IMR-90 (cell line): ENCODE measurements around the gene NXN. TPM values are rescaled to one million over a fixed set of nuclear protein-coding genes. Genes with fewer than 3 reads are reported as not detected.

ENCODE experiments used
- ATAC-seq: fragments of 200-7000 bp; cut with Tn5 transposase; 2 replicates; pipeline ENCODE4 v1.9.1; 2020; ENCODE audit warnings: low read depth, mild to moderate bottlenecking, moderate library complexity
- BruUV-seq: library from RNA; stranded (reverse); fragments of 400-500 nt; replicated peaks from 2 replicates; lab custom pipeline; 2021; lab: Mats Ljungman, UMichigan
- CTCF ChIA-PET: fragments of 300-600 bp; formaldehyde crosslinking; extraction: SDS; loops from one replicate; lab custom pipeline; 2021; ENCODE audit warnings: antibody characterized with exemption; lab: Yijun Ruan, JAX
- POLR2A ChIA-PET: fragments of 300-600 bp; sonication (Branson Sonifier 250); formaldehyde crosslinking; loops from one replicate; lab custom pipeline; 2022; ENCODE audit warnings: antibody characterized with exemption; ENCODE audit not compliant: unreplicated experiment; lab: Charles Lee
- DNase-seq: peaks from one replicate; pipeline ENCODE4 v3.0.0; 2013
- H2AFZ ChIP-seq: replicated peaks from 2 replicates; pipeline ENCODE3; 2013; ENCODE audit warnings: low read length, mild to moderate bottlenecking; ENCODE audit not compliant: poor library complexity
- H2AK5ac ChIP-seq: 2 replicates; pipeline ENCODE4 v1.6.1; 2013; ENCODE audit warnings: low read depth, low read length, inconsistent platforms
- H2AK9ac ChIP-seq: replicated peaks from 2 replicates; pipeline ENCODE3; 2013; ENCODE audit warnings: mild to moderate bottlenecking, low read depth, low read length, moderate library complexity; ENCODE audit not compliant: poor library complexity
- H2BK120ac ChIP-seq: 2 replicates; pipeline ENCODE4 v1.6.1; 2013; ENCODE audit warnings: low read depth, low read length, inconsistent platforms
- H2BK15ac ChIP-seq: 3 replicates; pipeline ENCODE4 v1.6.1; 2013; ENCODE audit warnings: low read depth, low read length, inconsistent platforms
- H2BK20ac ChIP-seq: 2 replicates; pipeline ENCODE4 v1.6.1; 2013; ENCODE audit warnings: low read depth, mild to moderate bottlenecking, inconsistent platforms, low read length, moderate library complexity
- H2BK5ac ChIP-seq: 2 replicates; pipeline ENCODE4 v1.6.1; 2013; ENCODE audit warnings: mild to moderate bottlenecking, low read depth, low read length, inconsistent platforms; ENCODE audit not compliant: poor library complexity, severe bottlenecking
- H3K14ac ChIP-seq: replicated peaks from 2 replicates; pipeline ENCODE4 v1.6.1; 2013; ENCODE audit warnings: low read depth, low read length, inconsistent platforms
- H3K18ac ChIP-seq: 2 replicates; pipeline ENCODE4 v1.6.1; 2013; ENCODE audit warnings: low read depth, low read length, control low read depth
- H3K23ac ChIP-seq: 2 replicates; pipeline ENCODE4 v1.6.1; 2013; ENCODE audit warnings: low read depth, low read length, inconsistent platforms
- H3K27ac ChIP-seq: 2 replicates; pipeline ENCODE4 v1.5.1; 2013; ENCODE audit warnings: mild to moderate bottlenecking, control low read depth, low read length; ENCODE audit not compliant: insufficient read depth
- H3K27me3 ChIP-seq: 2 replicates; pipeline ENCODE4 v1.6.1; 2013; ENCODE audit warnings: low read length; ENCODE audit not compliant: control insufficient read depth, insufficient read depth
- H3K36me3 ChIP-seq: 2 replicates; pipeline ENCODE4 v1.6.1; 2013; ENCODE audit warnings: low read length, mixed read lengths; ENCODE audit not compliant: control insufficient read depth, insufficient read depth
- H3K4ac ChIP-seq: 2 replicates; pipeline ENCODE4 v1.6.1; 2013; ENCODE audit warnings: low read depth, low read length, inconsistent platforms
- H3K4me1 ChIP-seq: 2 replicates; pipeline ENCODE4 v1.6.1; 2013; ENCODE audit warnings: low read length, mixed read lengths; ENCODE audit not compliant: control insufficient read depth, insufficient read depth
- H3K4me2 ChIP-seq: 2 replicates; pipeline ENCODE4 v1.6.1; 2013; ENCODE audit warnings: low read depth, mild to moderate bottlenecking, control low read depth, low read length, moderate library complexity
- H3K4me3 ChIP-seq: 2 replicates; pipeline ENCODE4 v1.5.1; 2013; ENCODE audit warnings: low read depth, mild to moderate bottlenecking, control low read depth, low read length, moderate library complexity; ENCODE audit not compliant: insufficient read depth
- H3K56ac ChIP-seq: 2 replicates; pipeline ENCODE4 v1.6.1; 2013; ENCODE audit warnings: low read length, inconsistent platforms; ENCODE audit not compliant: insufficient read depth; ENCODE audit errors: extremely low read depth
- H3K79me1 ChIP-seq, 2 experiments: 2 replicates each; pipeline ENCODE4 v1.6.1; 2013; ENCODE audit warnings: low read length in 2 of 2, inconsistent platforms in 1 of 2, low read depth in 1 of 2
- H3K9ac ChIP-seq: 2 replicates; pipeline ENCODE4 v1.6.1; 2013; ENCODE audit warnings: low read depth, low read length, control low read depth
- H3K9me1 ChIP-seq: 2 replicates; pipeline ENCODE4 v1.6.1; 2013; ENCODE audit warnings: low read length, inconsistent platforms; ENCODE audit not compliant: insufficient read depth
- H3K9me3 ChIP-seq: 2 replicates; pipeline ENCODE4 v1.6.1; 2013; ENCODE audit warnings: low read length; ENCODE audit not compliant: control insufficient read depth, insufficient read depth
- H4K20me1 ChIP-seq: 2 replicates; pipeline ENCODE4 v1.6.1; 2013; ENCODE audit warnings: low read length, inconsistent platforms; ENCODE audit not compliant: insufficient read depth
- H4K5ac ChIP-seq: 2 replicates; pipeline ENCODE4 v1.6.1; 2013; ENCODE audit warnings: mild to moderate bottlenecking, low read depth, low read length, control low read depth
- H4K8ac ChIP-seq, 2 experiments: 2 replicates each; pipeline ENCODE4 v1.6.1; 2013; ENCODE audit warnings: low read depth in 2 of 2, low read length in 2 of 2, control low read depth in 1 of 2, inconsistent platforms in 1 of 2
- H4K91ac ChIP-seq: 2 replicates; pipeline ENCODE4 v1.6.1; 2013; ENCODE audit warnings: low read depth, low read length, inconsistent platforms; ENCODE audit not compliant: insufficient read depth
- BHLHE40 ChIP-seq: fragments of 150-350 bp; IDR thresholded peaks from 2 replicates; pipeline ENCODE4 v1.6.1; 2016; ENCODE audit warnings: mild to moderate bottlenecking, low read depth, low read length
- CEBPB ChIP-seq: IDR thresholded peaks from 2 replicates; pipeline ENCODE4 v1.6.1; 2012; ENCODE audit warnings: low read depth, low read length, improper control_type of control experiment
- CHD1 ChIP-seq: IDR thresholded peaks from 2 replicates; pipeline ENCODE4 v1.6.1; 2012; ENCODE audit warnings: low read depth, low read length, improper control_type of control experiment
- FOS ChIP-seq: fragments of 150-350 bp; IDR thresholded peaks from 2 replicates; pipeline ENCODE4 v1.6.1; 2016; ENCODE audit warnings: low read depth, low read length
- MAZ ChIP-seq: IDR thresholded peaks from 2 replicates; pipeline ENCODE4 v1.6.1; 2012; ENCODE audit warnings: low read depth, mild to moderate bottlenecking, low read length, improper control_type of control experiment, moderate library complexity, borderline replicate concordance
- MXI1 ChIP-seq: IDR thresholded peaks from 2 replicates; pipeline ENCODE4 v1.6.1; 2012; ENCODE audit warnings: low read depth, mild to moderate bottlenecking, low read length, moderate library complexity, borderline replicate concordance
- NFE2L2 ChIP-seq: fragments of 150-350 bp; IDR thresholded peaks from 2 replicates; pipeline ENCODE4 v1.6.1; 2016; ENCODE audit warnings: low read depth, mild to moderate bottlenecking, low read length
- POLR2A ChIP-seq: IDR thresholded peaks from 2 replicates; pipeline ENCODE4 v1.6.1; 2012; ENCODE audit warnings: mild to moderate bottlenecking, low read depth, low read length
- RAD21 ChIP-seq: IDR thresholded peaks from 2 replicates; pipeline ENCODE4 v1.6.1; 2012; ENCODE audit warnings: low read length, improper control_type of control experiment
- RCOR1 ChIP-seq: IDR thresholded peaks from 2 replicates; pipeline ENCODE4 v1.6.1; 2012; ENCODE audit warnings: mild to moderate bottlenecking, low read length, improper control_type of control experiment; ENCODE audit not compliant: insufficient replicate concordance
- RFX5 ChIP-seq: IDR thresholded peaks from 2 replicates; pipeline ENCODE4 v1.8.0; 2012; ENCODE audit warnings: low read depth, mild to moderate bottlenecking, low read length, moderate library complexity
- WGBS, 2 experiments: methylation state at CpG; one replicate each; pipeline versions ENCODE4 v1.1.5 to v1.1.7; 2013; ENCODE audit warnings: missing lambda C conversion rate in 2 of 2; ENCODE audit not compliant: insufficient read length in 1 of 2; ENCODE audit errors: extremely low coverage in 2 of 2; 5-methylcytosine and 5-hydroxymethylcytosine counted together
- dilution Hi-C: fragments of 300-500 bp; cut with HindIII; formaldehyde crosslinking; loops from one replicate; pipeline ENCODE4 v1.14.3; 2018; ENCODE audit warnings: low sequenced_read_pairs; ENCODE audit not compliant: unreplicated experiment
- in situ Hi-C: fragments of 300-500 bp; cut with MboI; formaldehyde crosslinking; loops from 3 replicates; pipeline ENCODE4 v1.14.3; 2019; ENCODE audit warnings: low sequenced_read_pairs, inconsistent platforms, mixed read lengths
- intact Hi-C: fragments of 100-400 bp; cut with micrococcal nuclease; formaldehyde crosslinking; loops from 2 replicates; pipeline ENCODE4 v1.10.0; 2022
- polyA plus RNA-seq, 3 experiments: library from polyadenylated mRNA; depleted of rRNA; stranded (reverse); fragments of >200 nt; gene quantifications; 2 replicates each; pipeline ENCODE4 v1.2.3, GENCODE V29; 2012; ENCODE audit warnings: low replicate concordance in 1 of 3
- total RNA-seq: library from RNA; depleted of rRNA; stranded (reverse); fragments of >200 nt; gene quantifications from 2 replicates; pipeline ENCODE4 v1.2.3, GENCODE V29; 2012
- TF ChIP-seq, protein P1 (sequence below): fragments of 150-350 bp; IDR thresholded peaks from 2 replicates; pipeline ENCODE4 v1.6.1; 2016; ENCODE audit warnings: low read depth, mild to moderate bottlenecking, low read length, moderate library complexity, borderline replicate concordance
- TF ChIP-seq, protein P2 (sequence below): fragments of 150-350 bp; IDR thresholded peaks from 2 replicates; pipeline ENCODE4 v1.6.1; 2017; ENCODE audit warnings: mild to moderate bottlenecking, antibody characterized with exemption, low read length, low read depth
- TF ChIP-seq, protein P3 (sequence below): conservative IDR thresholded peaks from 2 replicates; pipeline ENCODE4 v1.5.1; 2012; ENCODE audit warnings: mild to moderate bottlenecking, low read depth, low read length, improper control_type of control experiment

Gene NXN
- total and polyA plus RNA-seq, 2 of the 4 experiments (the other 2 are of a cell fraction): 52.5 to 116 TPM

DNA sequence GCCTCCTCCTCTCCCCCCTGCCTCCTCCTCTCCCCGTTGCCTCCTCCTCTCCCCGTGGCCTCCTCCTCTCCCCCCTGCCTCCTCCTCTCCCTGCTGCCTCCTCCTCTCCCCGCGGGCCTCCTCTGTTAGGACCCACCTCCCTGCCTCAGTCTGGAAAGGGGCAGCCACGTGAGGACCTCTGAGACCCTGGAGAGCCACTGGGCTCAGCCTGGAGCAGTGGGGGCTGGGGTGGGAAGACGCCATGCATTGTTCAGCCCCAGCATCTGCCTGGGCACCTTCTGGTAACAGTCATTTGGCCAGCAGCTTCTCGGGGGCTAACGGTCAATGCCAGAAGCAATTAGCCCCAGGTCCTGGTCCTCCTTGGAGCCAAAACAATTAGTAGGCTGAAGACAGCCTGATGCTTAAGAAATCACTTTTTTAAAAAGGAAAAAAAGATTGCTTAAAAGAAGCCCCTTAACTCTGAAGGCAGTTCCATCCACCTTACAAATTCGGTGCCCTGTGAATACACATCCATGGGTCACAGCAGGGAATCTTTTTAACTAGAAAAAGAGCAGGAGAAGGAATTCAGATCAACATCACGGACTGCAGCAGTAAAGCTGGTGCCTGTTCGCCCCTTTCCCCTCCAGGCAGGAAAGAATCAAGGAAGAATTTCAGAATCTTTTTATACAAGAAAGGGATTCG lies 29.8 kb downstream of the NXN start:
- dilution Hi-C loops (no loop called here), intact Hi-C loops (no loop called here), in situ Hi-C loops (no loop called here)
- Histone ChIP-seq H3K4me2 (no peak overlapping the region), H4K91ac (peak overlapping the region; percentile 88), H3K14ac (peak overlapping the region; percentile 80), H3K9ac (peak overlapping the region; percentile 49), H2AK5ac (peak overlapping the region; percentile 81), H3K36me3 (peaks cover 11% of the 10 kb centered on the region), H3K9me3 (no peaks in the 10 kb centered on the region), H2AFZ (peak overlapping the region; percentile 48), H3K9me1 (peaks cover 15% of the 10 kb centered on the region), H3K56ac (no peak overlapping the region), H3K27ac (peak overlapping the region; percentile 43), H3K4ac (peak overlapping the region; percentile 89), H3K4me1 (peaks cover 22% of the 10 kb centered on the region), H2AK9ac (no peak overlapping the region), H3K23ac (peak overlapping the region; percentile 86; the same call in 1 of the 2 replicates), H3K79me1 (peaks cover 19 to 57% of the 10 kb centered on the region in 2 experiments), H2BK120ac (peak overlapping the region; percentile 73), H2BK20ac (peak overlapping the region; percentile 68), H3K18ac (peak overlapping the region; percentile 88), H4K20me1 (peaks cover 31% of the 10 kb centered on the region), H2BK15ac (peak overlapping the region; percentile 75; the same call in 2 of the 3 replicates), H4K8ac (peak overlapping the region; percentile 71 to 76), H2BK5ac (peak overlapping the region; percentile 8), H4K5ac (peak overlapping the region; percentile 84), H3K4me3 (no peak overlapping the region), H3K27me3 (no peaks in the 10 kb centered on the region)
- POLR2A ChIA-PET: no interaction called here
- DNase-seq (no peak), ATAC-seq (no peak)
- no peak for TF ChIP-seq MAZ
- no peak for TF ChIP-seq MXI1
- no peak for TF ChIP-seq NFE2L2
- no peak for TF ChIP-seq RFX5
- no peak for TF ChIP-seq CHD1
- TF ChIP-seq CEBPB: no peak
- TF ChIP-seq POLR2A: no peak
- no peak for TF ChIP-seq RCOR1
- TF ChIP-seq, protein P1, sequence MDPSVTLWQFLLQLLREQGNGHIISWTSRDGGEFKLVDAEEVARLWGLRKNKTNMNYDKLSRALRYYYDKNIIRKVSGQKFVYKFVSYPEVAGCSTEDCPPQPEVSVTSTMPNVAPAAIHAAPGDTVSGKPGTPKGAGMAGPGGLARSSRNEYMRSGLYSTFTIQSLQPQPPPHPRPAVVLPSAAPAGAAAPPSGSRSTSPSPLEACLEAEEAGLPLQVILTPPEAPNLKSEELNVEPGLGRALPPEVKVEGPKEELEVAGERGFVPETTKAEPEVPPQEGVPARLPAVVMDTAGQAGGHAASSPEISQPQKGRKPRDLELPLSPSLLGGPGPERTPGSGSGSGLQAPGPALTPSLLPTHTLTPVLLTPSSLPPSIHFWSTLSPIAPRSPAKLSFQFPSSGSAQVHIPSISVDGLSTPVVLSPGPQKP: no peak
- TF ChIP-seq BHLHE40: no peak
- TF ChIP-seq, protein P2, sequence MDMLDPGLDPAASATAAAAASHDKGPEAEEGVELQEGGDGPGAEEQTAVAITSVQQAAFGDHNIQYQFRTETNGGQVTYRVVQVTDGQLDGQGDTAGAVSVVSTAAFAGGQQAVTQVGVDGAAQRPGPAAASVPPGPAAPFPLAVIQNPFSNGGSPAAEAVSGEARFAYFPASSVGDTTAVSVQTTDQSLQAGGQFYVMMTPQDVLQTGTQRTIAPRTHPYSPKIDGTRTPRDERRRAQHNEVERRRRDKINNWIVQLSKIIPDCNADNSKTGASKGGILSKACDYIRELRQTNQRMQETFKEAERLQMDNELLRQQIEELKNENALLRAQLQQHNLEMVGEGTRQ: no peak
- no peak for TF ChIP-seq FOS
- TF ChIP-seq, protein P3, sequence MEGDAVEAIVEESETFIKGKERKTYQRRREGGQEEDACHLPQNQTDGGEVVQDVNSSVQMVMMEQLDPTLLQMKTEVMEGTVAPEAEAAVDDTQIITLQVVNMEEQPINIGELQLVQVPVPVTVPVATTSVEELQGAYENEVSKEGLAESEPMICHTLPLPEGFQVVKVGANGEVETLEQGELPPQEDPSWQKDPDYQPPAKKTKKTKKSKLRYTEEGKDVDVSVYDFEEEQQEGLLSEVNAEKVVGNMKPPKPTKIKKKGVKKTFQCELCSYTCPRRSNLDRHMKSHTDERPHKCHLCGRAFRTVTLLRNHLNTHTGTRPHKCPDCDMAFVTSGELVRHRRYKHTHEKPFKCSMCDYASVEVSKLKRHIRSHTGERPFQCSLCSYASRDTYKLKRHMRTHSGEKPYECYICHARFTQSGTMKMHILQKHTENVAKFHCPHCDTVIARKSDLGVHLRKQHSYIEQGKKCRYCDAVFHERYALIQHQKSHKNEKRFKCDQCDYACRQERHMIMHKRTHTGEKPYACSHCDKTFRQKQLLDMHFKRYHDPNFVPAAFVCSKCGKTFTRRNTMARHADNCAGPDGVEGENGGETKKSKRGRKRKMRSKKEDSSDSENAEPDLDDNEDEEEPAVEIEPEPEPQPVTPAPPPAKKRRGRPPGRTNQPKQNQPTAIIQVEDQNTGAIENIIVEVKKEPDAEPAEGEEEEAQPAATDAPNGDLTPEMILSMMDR: no peak
- TF ChIP-seq RAD21: no peak
- CTCF ChIA-PET: no interaction called here
- no TSS peak for BruUV-seq
- WGBS, 2 experiments: no CpG with 5 or more reads among the region's 12 CpGs
